Measurements from ENCODE around the gene PARP1. TPM values are rescaled to one million over a fixed set of nuclear protein-coding genes. Genes with fewer than 3 reads are reported as not detected.
A peak's percentile ranks its signal among the peaks of the same experiment; 100 is the strongest.

Gene PARP1
- total RNA-seq, 1 experiment from 2014 or later, result 140 TPM

- DNase-seq (ENCODE audit: low spot score), result no peak
These were observed 29.8 kb downstream of the PARP1 start for GRCh38 chr1:226378071-226378470.

GRCh38 chr1:226376300-226376699, 31.6 kb downstream of the PARP1 start:
- DNase-seq (ENCODE audit: low spot score), result no peak

GRCh38 chr1:226373376-226373775, 34.5 kb downstream of the PARP1 start:
- DNase-seq (ENCODE audit: low spot score), result no peak

DNA sequence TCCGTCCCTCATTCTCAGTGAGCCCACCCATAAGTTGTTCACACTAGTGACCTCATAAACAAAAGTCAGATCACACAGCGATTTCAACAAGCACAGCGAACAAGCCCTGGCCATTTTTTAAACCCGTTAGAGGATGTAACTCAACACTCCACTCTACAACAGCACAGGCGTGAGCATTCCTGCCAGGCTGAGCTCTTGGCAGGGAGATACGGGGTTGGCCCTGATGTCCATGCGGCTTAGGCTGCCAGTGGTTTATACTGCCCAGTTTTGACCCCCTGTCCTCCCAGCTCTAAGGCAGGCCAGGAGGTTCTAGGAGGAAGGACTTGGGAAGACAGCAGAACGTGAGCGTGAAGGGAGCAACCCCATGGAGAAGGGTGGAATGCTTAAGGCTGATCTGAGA, 35.0 kb downstream of the PARP1 start:
- no peak for DNase-seq (ENCODE audit: low spot score)

GRCh38 chr1:226371866-226372490, 35.9 kb downstream of the PARP1 start:
- no peak for DNase-seq (ENCODE audit: low spot score)

- no peak for DNase-seq (ENCODE audit: low spot score)
These were observed 36.7 kb downstream of the PARP1 start for GRCh38 chr1:226371027-226371694.

DNA sequence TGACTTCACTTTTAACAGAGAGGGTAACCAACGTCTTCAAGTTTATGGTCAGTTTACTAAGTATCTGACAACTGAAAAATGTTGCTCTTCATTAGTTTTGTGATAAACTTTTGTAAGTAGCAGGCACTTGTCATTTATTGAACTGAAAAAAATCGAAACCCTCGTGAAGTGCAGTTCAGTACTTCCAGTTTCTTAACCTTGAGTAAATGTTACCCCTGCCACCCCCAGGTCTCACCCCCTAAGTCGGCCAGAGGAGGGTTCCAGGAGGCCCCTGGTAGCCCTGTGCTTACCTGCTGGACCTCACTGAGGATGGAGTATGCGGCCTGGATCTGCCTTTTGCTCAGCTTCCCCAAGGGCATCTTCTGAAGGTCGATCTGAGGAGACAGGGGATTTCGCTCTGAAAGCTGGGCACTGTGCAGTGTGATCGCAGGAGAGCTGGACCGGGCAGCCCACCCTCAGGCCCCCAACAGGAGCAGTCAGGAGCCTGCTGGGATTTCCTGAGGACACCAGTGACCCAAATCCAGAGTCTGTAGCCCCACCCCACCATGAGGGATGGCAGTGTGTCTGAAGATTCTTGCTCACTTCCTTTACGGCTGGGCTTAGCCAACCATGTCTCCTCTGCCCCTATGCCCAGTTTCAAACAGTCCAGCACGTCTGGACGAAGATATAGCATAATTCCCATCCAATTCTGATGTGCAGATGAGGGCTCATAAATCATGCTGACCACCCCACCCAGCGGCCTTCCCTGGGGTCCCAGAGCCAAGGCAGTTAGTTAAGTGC, 37.6 kb downstream of the PARP1 start:
- DNase-seq (ENCODE audit: low spot score), result no peak

GRCh38 chr1:226369110-226369509, 38.8 kb downstream of the PARP1 start:
- DNase-seq (ENCODE audit: low spot score), result no peak

- no peak for DNase-seq (ENCODE audit: low spot score)
These were observed 41.6 kb downstream of the PARP1 start for GRCh38 chr1:226366290-226366689.

GRCh38 chr1:226365831-226366231, 42.1 kb downstream of the PARP1 start:
- DNase-seq (ENCODE audit: low spot score), result no peak

- DNase-seq (ENCODE audit: low spot score), result no peak
These were observed 42.9 kb downstream of the PARP1 start for GRCh38 chr1:226364901-226365565.

DNA sequence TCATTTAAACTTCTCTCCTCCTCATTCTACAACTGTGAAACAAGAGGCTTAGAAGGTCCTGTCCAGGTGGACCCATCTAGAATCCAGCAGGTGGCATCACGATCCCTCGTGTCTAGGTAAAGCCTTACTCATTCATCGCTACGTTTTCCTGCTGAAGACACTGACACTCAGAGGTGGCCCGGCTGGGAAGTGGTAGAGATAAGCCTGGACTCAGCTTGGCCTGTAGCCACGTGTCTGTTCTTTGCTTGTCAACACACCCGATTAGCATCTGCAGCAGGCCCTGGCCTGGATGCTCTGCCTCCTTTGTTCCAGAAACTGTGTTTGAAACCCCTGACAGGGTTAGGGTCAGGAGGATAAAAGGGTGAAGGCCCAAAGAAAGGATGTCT, 43.4 kb downstream of the PARP1 start:
- DNase-seq (ENCODE audit: low spot score), result peak; percentile 6

DNA sequence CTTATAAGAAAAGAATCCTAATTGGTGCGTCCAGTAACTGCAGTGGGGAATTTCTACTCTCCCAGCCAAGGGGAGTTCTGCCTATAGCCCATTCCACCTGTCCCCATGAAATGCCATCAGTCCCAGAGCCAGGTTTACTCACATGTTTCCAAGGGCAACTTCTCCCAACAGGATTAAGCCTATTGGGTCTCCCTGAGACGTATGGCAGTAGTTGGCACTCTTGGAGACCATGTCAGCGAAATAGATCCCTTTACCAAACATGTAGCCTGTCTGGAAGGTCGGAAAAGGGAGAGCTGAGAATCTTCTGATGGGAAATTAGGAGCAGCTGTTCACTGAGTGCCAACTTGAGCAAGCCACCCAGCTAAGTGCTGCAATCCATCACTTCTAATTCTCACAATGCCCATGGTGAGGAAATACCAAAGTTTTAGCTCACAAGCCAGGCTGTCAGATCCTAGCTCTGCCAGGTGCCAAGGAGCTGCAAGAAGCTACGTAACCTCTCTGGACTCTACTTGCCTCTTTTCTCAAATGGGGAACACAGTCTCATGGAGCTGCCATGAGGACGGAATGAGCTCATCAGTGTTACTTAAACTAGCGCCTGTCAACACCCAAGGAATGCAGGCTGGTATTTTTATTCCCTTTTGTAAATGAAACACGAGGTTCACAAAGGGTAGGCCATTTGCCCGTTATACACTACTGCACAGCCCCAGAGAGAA, 43.9 kb downstream of the PARP1 start:
- no peak for DNase-seq (ENCODE audit: low spot score)

- no peak for DNase-seq (ENCODE audit: low spot score)
These were observed 44.9 kb downstream of the PARP1 start for GRCh38 chr1:226362891-226363447.

DNA sequence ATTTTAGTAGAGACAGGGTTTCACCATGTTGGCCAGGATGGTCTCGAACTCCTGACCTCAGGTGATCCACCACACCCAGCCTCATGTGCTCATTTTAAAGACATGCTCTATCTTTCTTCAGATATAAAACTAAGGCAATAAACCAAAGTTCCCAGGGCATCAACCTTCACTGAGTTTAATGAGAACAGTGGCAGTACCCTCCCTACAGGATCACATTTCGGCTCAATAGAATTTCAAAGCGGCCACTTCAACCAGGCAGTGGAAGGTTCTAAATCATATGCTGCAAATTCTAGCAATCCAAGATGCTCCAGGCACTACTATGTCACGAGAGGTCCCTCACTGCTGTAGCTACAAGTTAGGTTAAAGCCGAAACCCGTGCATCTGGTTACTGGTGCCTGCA, 45.5 kb downstream of the PARP1 start:
- DNase-seq (ENCODE audit: low spot score), result no peak

- no peak for DNase-seq (ENCODE audit: low spot score)
These were observed 47.7 kb downstream of the PARP1 start for GRCh38 chr1:226360106-226360746.

DNA sequence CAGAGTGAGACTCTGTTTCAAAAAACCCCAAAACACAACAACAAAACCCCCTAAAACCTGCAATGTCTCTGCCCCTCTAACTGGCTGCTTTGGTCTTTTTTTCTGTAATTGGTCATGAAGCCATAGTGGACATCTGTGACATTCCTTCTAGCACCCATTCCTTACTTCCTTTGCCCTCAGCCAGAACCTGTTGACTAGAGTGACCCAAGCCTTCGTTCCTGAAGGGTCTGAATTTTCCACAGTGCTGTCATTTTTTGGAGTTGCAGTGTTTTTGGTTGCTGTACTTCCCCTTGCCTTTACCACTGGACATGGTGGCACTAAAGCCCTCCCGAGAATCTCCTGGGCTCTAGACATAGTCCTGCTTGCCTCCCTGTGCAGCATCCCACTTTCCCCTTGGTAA, 50.5 kb downstream of the PARP1 start:
- DNase-seq (ENCODE audit: low spot score), result no peak

DNA sequence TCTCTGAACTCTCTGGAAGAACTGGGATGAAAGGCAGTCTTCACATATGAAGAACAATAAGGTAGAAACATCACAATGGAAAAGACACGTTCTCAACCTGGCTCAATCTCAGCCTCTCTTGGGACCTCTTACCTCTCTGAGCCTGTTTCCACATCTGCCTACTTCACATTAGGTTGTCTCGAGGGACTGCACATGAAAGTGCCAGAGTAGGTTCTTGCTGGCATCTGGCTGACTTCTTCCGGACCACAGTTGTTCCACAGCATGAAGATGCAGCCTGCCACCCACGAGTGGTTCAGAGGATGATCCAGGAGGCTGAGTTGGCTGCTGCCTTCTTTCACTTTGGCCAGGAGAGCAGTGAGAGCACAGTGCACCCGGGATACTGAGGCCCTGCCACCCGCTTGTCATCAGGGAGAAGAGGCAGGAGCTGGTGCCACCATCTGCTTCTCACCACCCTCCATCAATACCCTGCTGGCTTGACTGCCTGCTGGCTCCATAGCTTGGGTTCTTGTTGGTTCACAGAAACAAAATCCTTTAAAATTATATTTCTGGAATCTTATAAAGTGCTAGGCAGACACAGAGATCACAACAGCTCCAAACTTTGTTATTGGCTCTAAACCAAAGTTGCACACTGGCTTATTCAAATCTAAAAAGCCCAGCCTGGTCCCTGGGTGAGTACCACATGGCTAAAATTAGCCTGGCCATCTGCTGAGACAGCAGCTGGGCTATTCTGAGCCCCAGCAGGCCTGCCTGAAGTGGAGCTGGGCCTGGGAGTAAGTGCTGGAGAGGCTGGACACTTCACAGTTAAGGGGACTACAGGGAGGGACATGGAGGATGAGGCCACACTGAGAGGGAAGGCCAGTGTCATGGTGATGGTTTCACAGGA, 52.0 kb downstream of the PARP1 start:
- no peak for DNase-seq (ENCODE audit: low spot score)

- DNase-seq (ENCODE audit: low spot score), result no peak
These were observed 52.9 kb downstream of the PARP1 start for GRCh38 chr1:226355016-226355415.

Measured in HT-29 (cell line).